GM19324 (cell line): ENCODE measurements around the gene TMEM156.

Experiments
- ATAC-seq: cut with Tn5 transposase; IDR thresholded peaks from one replicate; pipeline ENCODE4 v1.9.1; 2021; ENCODE audit warnings: mild to moderate bottlenecking, moderate library complexity; ENCODE audit not compliant: unreplicated experiment, low FRiP score

Gene TMEM156

GRCh38 chr4:38930204-38930603 lies 102.0 kb downstream of the TMEM156 start:
- no peak for ATAC-seq

DNA sequence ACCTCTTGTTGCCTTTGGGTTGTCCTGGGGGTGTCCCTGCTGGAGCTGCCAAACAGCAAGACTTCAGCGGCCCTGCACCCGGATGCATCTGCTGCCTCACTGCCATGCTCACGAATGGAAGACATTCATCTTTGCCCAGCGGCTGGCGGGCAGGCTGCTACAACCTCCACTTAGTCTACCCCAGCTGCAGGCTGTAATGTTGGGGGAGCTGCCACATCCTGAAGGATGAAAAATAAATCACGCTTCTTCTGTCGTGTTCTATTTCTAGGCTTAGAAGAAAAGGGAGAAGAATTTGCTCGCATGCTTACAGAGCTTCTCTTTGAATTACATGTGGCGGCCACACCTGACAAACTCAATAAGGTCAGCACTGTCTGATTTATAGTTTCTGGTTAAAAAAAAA lies 103.2 kb downstream of the TMEM156 start:
- no peak for ATAC-seq

- no peak for ATAC-seq
These were observed 103.6 kb downstream of the TMEM156 start for GRCh38 chr4:38928568-38928967.

DNA sequence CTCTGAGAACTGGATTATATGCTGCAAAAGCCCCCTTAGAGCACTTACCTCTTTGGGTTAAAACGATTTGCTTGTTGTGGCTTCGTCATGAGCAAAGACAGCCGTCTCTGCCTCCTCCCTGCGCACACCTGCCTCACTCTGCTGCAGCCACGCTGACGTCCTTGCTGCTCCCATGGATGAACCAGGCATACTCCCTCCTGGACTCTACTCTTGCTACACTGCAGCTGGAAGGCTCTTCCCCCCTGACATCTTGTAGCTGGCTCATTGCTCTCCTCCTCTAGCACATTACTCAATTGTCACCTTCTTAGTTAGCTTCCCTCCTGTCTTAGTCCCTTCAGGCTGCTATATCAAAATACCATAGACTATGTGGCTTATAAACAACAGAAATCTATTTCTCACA lies 105.3 kb downstream of the TMEM156 start:
- ATAC-seq: no peak

- ATAC-seq: no peak
These were observed 106.5 kb downstream of the TMEM156 start for GRCh38 chr4:38925492-38926413.

DNA sequence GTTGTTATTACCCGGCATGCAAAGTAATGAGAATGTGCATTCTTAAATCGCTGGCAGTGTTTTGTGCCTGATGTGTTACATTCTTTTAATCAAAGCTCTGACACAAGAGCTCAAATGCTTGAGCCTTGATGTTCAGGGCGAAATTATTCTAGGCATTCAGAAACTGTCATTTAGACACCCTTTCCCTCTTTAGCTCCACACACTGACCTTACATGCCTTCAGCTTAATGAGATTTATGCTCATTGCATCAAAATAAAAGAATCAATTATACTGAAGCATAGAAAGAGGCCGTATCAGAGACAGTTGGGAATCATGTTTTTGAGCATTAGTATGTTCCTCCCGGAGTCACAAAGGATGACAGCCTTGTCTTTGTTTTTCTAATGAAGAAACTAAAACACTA lies 107.9 kb downstream of the TMEM156 start:
- ATAC-seq: no peak

GRCh38 chr4:38923746-38924145 lies 108.5 kb downstream of the TMEM156 start:
- ATAC-seq: no peak

GRCh38 chr4:38921151-38921550 lies 111.1 kb downstream of the TMEM156 start:
- no peak for ATAC-seq

DNA sequence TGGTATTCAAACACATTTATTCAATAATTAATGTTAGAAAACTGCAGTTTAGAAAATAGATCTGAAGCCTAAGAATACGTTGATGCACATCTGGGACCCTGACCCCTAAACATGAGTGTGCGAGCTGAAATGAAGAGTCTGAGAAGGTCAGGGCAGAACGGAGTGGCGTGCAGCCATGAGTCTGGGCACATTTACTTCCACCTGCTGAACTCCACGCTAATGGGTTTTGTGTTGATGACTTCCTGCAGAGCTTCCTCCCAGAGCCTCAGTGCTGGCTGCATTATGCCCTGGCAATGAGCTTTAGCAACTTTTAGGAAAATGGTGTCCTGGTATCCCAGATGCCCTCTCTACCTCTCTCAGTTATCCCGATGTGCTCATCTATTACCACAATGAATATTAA lies 111.5 kb downstream of the TMEM156 start:
- ATAC-seq: no peak

GRCh38 chr4:38920186-38920585 lies 112.0 kb downstream of the TMEM156 start:
- ATAC-seq: no peak

- no peak for ATAC-seq
These were observed 112.7 kb downstream of the TMEM156 start for GRCh38 chr4:38919494-38919893.

GRCh38 chr4:38917481-38918025 lies 114.7 kb downstream of the TMEM156 start:
- no peak for ATAC-seq
